Activated T-cell treated with anti-CD3 and anti-CD28 coated beads, Interleukin-2, amount 50 U/mL, for 72 hours (primary cell): Measurements from ENCODE around the gene RECQL5. TPM values are rescaled to one million over a fixed set of nuclear protein-coding genes. Genes with fewer than 3 reads are reported as not detected.

Source experiments
- ATAC-seq, 2 donors: fragments of 150-1000 bp; cut with Tn5 transposase; replicated peaks in 1 of 2; 2 replicates each; pipeline ENCODE4 v1.10.0; 2021; ENCODE audit warnings: moderate library complexity in 2 of 2, mild to moderate bottlenecking in 1 of 2
- DNase-seq, 2 donors: peaks; one replicate each; pipeline ENCODE4 v3.0.0; 2021 to 2022; ENCODE audit warnings: mixed read lengths in 1 of 2
- H3K27ac Mint-ChIP-seq: one replicate; pipeline ENCODE4 v1.8.0; 2022; ENCODE audit warnings: mild to moderate bottlenecking, moderate library complexity, mixed read lengths
- H3K27me3 Mint-ChIP-seq: one replicate; pipeline ENCODE4 v1.8.0; 2022; ENCODE audit warnings: low read depth, mixed read lengths
- H3K36me3 Mint-ChIP-seq, 2 donors: one replicate each; pipeline ENCODE4 v1.8.0; 2022; ENCODE audit warnings: mixed read lengths in 2 of 2, mild to moderate bottlenecking in 1 of 2; ENCODE audit not compliant: insufficient read depth in 2 of 2
- H3K4me1 Mint-ChIP-seq: one replicate; pipeline ENCODE4 v1.8.0; 2022; ENCODE audit warnings: low read depth, mixed read lengths
- H3K4me3 Mint-ChIP-seq, 2 donors: one replicate each; pipeline ENCODE4 v1.8.0; 2022; ENCODE audit warnings: mild to moderate bottlenecking in 2 of 2, mixed read lengths in 2 of 2, moderate library complexity in 2 of 2
- H3K9me3 Mint-ChIP-seq, 2 donors: one replicate each; pipeline ENCODE4 v1.8.0; 2022; ENCODE audit warnings: mixed read lengths in 2 of 2
- total RNA-seq, 2 donors: library from RNA; stranded (reverse); gene quantifications; one replicate each; pipeline ENCODE4 v1.2.3, GENCODE V29; 2022

RECQL5 gene
- total RNA-seq, 2 donors from 2014 or later: 50.7 to 58.5 TPM

DNA sequence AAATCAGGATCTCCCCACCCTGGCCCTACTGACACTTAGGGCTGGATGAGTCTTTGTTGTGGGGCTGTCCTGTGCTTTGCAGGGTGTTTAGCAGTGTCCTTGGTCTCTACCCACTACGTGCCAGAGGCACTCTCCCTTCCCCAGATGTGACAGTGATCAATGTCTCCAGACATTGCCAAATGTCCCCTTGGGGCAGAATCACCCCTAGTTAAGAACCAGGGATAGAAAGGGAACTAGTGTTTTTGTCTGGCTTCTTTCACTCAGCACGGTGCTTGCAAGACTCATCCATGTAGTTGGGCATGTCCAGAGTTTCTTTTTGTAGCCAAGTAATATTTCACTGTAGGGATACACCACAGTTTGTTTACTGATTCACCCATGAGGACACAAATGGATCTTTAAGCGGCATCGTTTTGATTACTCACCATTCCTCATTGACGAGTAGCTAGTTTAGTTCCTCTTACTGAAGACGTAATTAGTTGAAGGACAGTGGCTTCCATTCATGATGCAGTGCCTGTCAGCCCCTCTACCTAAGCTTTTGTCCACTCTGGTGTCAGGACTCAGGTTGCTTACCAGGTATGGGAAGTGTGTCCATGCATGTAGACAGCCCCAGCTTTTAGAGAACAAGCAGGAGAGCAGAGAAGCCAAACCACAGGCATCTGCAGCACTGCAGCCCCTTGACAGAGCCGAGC lies 28.3 kb upstream of the RECQL5 start:
- Mint-ChIP-seq H3K36me3 (peaks cover 0 to 7% of the 10 kb centered on the region in 2 donors), H3K4me1 (peaks cover 18% of the 10 kb centered on the region), H3K9me3 (no peaks in the 10 kb centered on the region), H3K27me3 (no peaks in the 10 kb centered on the region), H3K4me3 (no peak overlapping the region), H3K27ac (no peak overlapping the region)
- no peak for DNase-seq
- no peak for ATAC-seq

GRCh38 chr17:75694536-75694935 lies 27.6 kb upstream of the RECQL5 start:
- Mint-ChIP-seq H3K4me3 (no peak overlapping the region), H3K27ac (no peak overlapping the region), H3K4me1 (peaks cover 26% of the 10 kb centered on the region), H3K9me3 (no peaks in the 10 kb centered on the region), H3K27me3 (no peaks in the 10 kb centered on the region), H3K36me3 (peaks cover 0 to 5% of the 10 kb centered on the region in 2 donors)
- DNase-seq (no peak), ATAC-seq (no peak)

GRCh38 chr17:75693500-75694481 lies 26.8 kb upstream of the RECQL5 start:
- no peak for DNase-seq
- H3K9me3 Mint-ChIP-seq: no peaks in the 10 kb centered on the region
- H3K27me3 Mint-ChIP-seq: no peaks in the 10 kb centered on the region
- no peak overlapping the region for H3K4me3 Mint-ChIP-seq
- H3K4me1 Mint-ChIP-seq: peaks cover 33% of the 10 kb centered on the region
- no peak for ATAC-seq
- H3K27ac Mint-ChIP-seq: no peak overlapping the region
- peaks cover 0 to 10% of the 10 kb centered on the region in 2 donors for H3K36me3 Mint-ChIP-seq

GRCh38 chr17:75692976-75693375 lies 26.0 kb upstream of the RECQL5 start:
- H3K9me3 Mint-ChIP-seq: no peaks in the 10 kb centered on the region
- no peak overlapping the region for H3K27ac Mint-ChIP-seq
- DNase-seq (no peak), ATAC-seq (no peak)
- peaks cover 41% of the 10 kb centered on the region for H3K4me1 Mint-ChIP-seq
- no peak overlapping the region for H3K4me3 Mint-ChIP-seq
- peaks cover 1 to 9% of the 10 kb centered on the region in 2 donors for H3K36me3 Mint-ChIP-seq
- H3K27me3 Mint-ChIP-seq: no peaks in the 10 kb centered on the region

DNA sequence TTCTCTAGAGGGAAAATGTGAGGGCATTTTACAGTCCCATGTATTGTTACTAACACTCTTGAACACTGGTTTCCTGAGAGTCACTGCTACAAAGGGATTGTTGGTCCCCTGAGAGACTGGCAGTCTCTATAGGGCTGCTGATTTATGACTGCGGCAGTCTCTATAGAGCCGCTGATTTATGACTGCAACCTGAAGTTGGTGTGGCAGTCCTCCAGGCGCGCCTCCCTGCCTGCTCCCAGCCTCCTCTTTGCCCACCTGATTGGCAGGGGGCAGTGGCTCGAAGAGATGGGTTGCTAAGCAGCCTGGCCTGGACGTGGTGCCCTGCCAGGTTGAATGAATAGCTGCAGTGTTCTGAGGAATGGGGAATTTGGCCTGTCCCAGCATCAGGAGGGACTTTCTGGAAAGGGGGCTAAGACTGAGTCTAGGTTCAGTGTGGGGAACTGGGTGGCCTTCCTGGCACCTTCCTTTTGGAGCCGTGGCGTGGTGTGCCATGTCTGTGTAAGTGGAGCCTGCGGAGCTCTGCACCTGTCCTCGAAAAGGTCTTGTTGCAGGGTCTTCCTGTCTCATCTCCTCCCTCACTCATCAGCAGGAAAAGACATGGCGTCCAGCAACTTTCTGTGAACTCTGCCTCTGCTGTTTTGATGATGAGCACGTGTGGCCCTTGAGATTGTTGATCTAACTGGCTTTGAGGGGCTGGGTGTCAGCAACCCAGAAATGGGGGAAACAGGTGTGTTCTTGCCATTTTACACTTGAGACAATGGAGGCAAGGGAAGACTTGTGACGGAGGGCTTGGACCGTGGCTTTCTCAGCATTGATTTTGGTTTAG lies 25.1 kb upstream of the RECQL5 start:
- peak overlapping the region; percentile 76 for H3K27ac Mint-ChIP-seq
- DNase-seq (no peak), ATAC-seq (no peak)
- H3K4me1 Mint-ChIP-seq: peaks cover 51% of the 10 kb centered on the region
- peak overlapping the region; percentile 51 to 66 for H3K4me3 Mint-ChIP-seq
- H3K36me3 Mint-ChIP-seq: peaks cover 3 to 9% of the 10 kb centered on the region in 2 donors
- H3K9me3 Mint-ChIP-seq: no peaks in the 10 kb centered on the region
- no peaks in the 10 kb centered on the region for H3K27me3 Mint-ChIP-seq

- H3K4me1 Mint-ChIP-seq: peaks cover 57% of the 10 kb centered on the region
- ATAC-seq (peak; percentile 69 to 77), DNase-seq (peak; percentile 55 to 72)
- H3K27ac Mint-ChIP-seq: peak overlapping the region; percentile 76
- H3K9me3 Mint-ChIP-seq: no peaks in the 10 kb centered on the region
- peak overlapping the region; percentile 51 to 66 for H3K4me3 Mint-ChIP-seq
- H3K36me3 Mint-ChIP-seq: peaks cover 3 to 9% of the 10 kb centered on the region in 2 donors
- H3K27me3 Mint-ChIP-seq: no peaks in the 10 kb centered on the region
These were observed 24.4 kb upstream of the RECQL5 start for GRCh38 chr17:75691371-75691791.

- H3K27ac Mint-ChIP-seq: peak overlapping the region; percentile 87
- DNase-seq (peak; percentile 50 to 63), ATAC-seq (peak; percentile 69 to 70)
- peaks cover 70% of the 10 kb centered on the region for H3K4me1 Mint-ChIP-seq
- peak overlapping the region; percentile 73 to 83 for H3K4me3 Mint-ChIP-seq
- peaks cover 3 to 6% of the 10 kb centered on the region in 2 donors for H3K36me3 Mint-ChIP-seq
- H3K27me3 Mint-ChIP-seq: no peaks in the 10 kb centered on the region
- no peaks in the 10 kb centered on the region for H3K9me3 Mint-ChIP-seq
These were observed 22.5 kb upstream of the RECQL5 start for GRCh38 chr17:75689441-75689873.

- ATAC-seq: peak; percentile 67 to 73
These were observed 21.4 kb upstream of the RECQL5 start for GRCh38 chr17:75688209-75688825.

GRCh38 chr17:75685499-75685898 lies 18.5 kb upstream of the RECQL5 start:
- Mint-ChIP-seq H3K9me3 (no peaks in the 10 kb centered on the region), H3K27ac (no peak overlapping the region)
- DNase-seq: no peak

More at GRCh38 chr17:75688209-75688825, 21.4 kb upstream of the RECQL5 start:
- peaks cover 73% of the 10 kb centered on the region for H3K4me1 Mint-ChIP-seq
- peak overlapping the region; percentile 73 to 83 for H3K4me3 Mint-ChIP-seq
- H3K9me3 Mint-ChIP-seq: no peaks in the 10 kb centered on the region
- peak overlapping the region; percentile 87 for H3K27ac Mint-ChIP-seq
- H3K27me3 Mint-ChIP-seq: no peaks in the 10 kb centered on the region
- H3K36me3 Mint-ChIP-seq: peaks cover 3 to 6% of the 10 kb centered on the region in 2 donors
- peak; percentile 51 to 57 for DNase-seq

DNA sequence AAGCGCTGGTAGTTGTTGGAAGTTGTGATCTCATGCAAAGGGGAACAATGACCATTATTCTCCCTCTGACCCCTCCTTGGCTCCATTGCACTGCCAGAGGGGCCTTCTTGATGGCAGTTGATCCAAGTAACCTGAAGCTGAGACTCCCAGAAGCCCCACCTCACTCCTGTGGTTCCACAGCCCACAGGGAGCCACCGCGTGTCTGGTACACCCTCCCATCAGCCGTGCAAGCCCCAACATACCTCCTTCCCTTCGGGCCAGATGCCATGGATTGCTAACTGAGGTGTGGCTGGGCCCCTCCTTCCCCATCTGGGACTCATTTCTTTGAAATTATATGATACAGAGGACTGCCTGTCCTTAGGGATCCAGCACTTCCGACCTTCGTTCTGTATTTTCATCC lies 18.0 kb upstream of the RECQL5 start:
- Mint-ChIP-seq H3K27ac (no peak overlapping the region), H3K9me3 (no peaks in the 10 kb centered on the region), H3K4me3 (no peak overlapping the region), H3K4me1 (peaks cover 67% of the 10 kb centered on the region), H3K27me3 (no peaks in the 10 kb centered on the region), H3K36me3 (peaks cover 3 to 6% of the 10 kb centered on the region in 2 donors)
- ATAC-seq (no peak), DNase-seq (no peak)

More at GRCh38 chr17:75685499-75685898, 18.5 kb upstream of the RECQL5 start:
- H3K36me3 Mint-ChIP-seq: peaks cover 3 to 6% of the 10 kb centered on the region in 2 donors
- H3K4me3 Mint-ChIP-seq: no peak overlapping the region
- ATAC-seq: no peak
- H3K4me1 Mint-ChIP-seq: peaks cover 69% of the 10 kb centered on the region
- no peaks in the 10 kb centered on the region for H3K27me3 Mint-ChIP-seq

DNA sequence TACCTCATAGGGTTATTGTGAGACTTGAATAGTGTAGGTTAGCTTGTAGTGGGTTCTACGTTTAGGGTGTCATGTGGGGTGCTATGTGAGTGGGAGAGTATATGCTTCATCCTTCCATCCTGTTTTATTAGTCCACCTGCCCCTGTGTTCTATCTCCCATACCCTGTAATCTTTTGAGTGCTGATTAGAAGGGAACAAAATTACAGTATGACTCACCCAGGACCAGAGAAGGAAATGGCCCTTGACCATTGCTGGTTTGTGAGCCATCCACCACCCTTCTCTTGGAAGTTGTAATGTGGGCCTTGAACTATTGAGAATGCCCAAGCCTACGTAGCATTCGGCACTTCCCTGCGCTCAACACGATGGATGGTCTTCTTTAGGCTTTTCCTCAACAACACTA lies 17.3 kb upstream of the RECQL5 start:
- H3K27ac Mint-ChIP-seq: no peak overlapping the region
- H3K4me3 Mint-ChIP-seq: no peak overlapping the region
- H3K36me3 Mint-ChIP-seq: peaks cover 4% of the 10 kb centered on the region in 2 donors
- H3K27me3 Mint-ChIP-seq: no peaks in the 10 kb centered on the region
- no peak for DNase-seq
- ATAC-seq: no peak
- no peaks in the 10 kb centered on the region for H3K9me3 Mint-ChIP-seq
- peaks cover 67% of the 10 kb centered on the region for H3K4me1 Mint-ChIP-seq

DNA sequence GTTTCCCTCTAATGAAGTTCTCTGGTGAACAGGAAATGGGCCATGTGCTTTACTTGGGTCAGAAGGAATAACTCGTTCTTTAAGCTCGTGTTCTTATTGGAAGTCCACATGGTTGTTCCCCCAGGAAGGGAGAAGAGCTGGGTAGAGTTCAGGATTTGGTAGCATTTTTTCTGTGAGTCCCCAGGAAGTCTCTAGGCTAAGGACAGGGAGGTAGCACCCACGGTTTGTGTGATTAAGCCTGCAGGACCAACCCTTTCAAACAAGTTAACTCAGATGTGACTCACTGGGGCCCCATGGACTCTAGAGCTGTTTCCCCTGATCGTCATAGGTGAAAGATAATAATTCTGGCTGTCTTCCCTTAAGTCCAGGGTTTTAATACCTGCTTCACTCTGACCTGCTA lies 16.6 kb upstream of the RECQL5 start:
- Mint-ChIP-seq H3K4me3 (no peak overlapping the region), H3K27ac (peak overlapping the region; percentile 83), H3K9me3 (no peaks in the 10 kb centered on the region), H3K4me1 (peaks cover 61% of the 10 kb centered on the region), H3K27me3 (no peaks in the 10 kb centered on the region), H3K36me3 (peaks cover 2 to 4% of the 10 kb centered on the region in 2 donors)
- DNase-seq: no peak
- ATAC-seq: no peak
